GM12874 (cell line): ENCODE data around the gene F3.

Experiments used
- CTCF ChIP-seq: IDR thresholded peaks from 2 replicates; pipeline ENCODE4 v1.5.1; 2011; ENCODE audit warnings: low read depth, mild to moderate bottlenecking, control low read depth, low read length, moderate library complexity; ENCODE audit not compliant: insufficient read depth

The F3 gene

GRCh38 chr1:94578856-94579255, 37.3 kb upstream of the F3 start:
- TF ChIP-seq CTCF = no peak

GRCh38 chr1:94572780-94573179, 31.2 kb upstream of the F3 start:
- no peak for TF ChIP-seq CTCF

GRCh38 chr1:94565901-94566300, 24.3 kb upstream of the F3 start:
- TF ChIP-seq CTCF = no peak

- no peak for TF ChIP-seq CTCF
These were observed 21.1 kb upstream of the F3 start for GRCh38 chr1:94562519-94563260.

GRCh38 chr1:94560333-94560732, 18.8 kb upstream of the F3 start:
- no peak for TF ChIP-seq CTCF

GRCh38 chr1:94559921-94560320, 18.4 kb upstream of the F3 start:
- no peak for TF ChIP-seq CTCF

GRCh38 chr1:94555091-94555490, 13.5 kb upstream of the F3 start:
- no peak for TF ChIP-seq CTCF
